Astrocyte (in vitro differentiated cells and primary cell): ENCODE results near the gene RSRC2.

ENCODE experiments used
- EZH2 ChIP-seq: IDR thresholded peaks from 2 replicates; pipeline ENCODE4 v1.6.1; 2012; ENCODE audit warnings: mild to moderate bottlenecking, low read length, inconsistent platforms; ENCODE audit not compliant: insufficient read depth
- TF ChIP-seq, protein P1 (sequence below): IDR thresholded peaks from 2 replicates; pipeline ENCODE4 v1.5.1; 2011; ENCODE audit warnings: low read depth, mild to moderate bottlenecking, inconsistent platforms, low read length, moderate library complexity; ENCODE audit not compliant: insufficient read depth

DNA sequence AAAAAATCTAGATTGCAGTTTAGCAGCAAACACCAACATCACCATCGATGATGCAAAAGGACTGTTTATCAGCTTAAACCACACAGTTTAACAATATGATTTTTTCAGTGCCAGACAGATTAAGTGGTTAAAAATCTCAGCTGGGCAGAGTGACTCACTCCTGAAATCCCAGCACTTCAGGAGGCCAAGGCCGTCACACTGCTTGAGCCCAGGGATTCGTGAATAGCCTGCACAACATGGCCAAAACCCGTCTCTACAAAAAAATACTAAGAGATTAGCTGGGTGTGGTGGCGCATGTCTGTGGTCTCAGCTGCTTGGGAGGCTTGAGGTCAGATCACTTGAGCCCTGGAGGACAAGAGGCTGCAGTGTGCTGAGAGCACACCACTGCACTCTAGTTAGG, 8.9 kb downstream of the RSRC2 start:
- TF ChIP-seq, protein P1, sequence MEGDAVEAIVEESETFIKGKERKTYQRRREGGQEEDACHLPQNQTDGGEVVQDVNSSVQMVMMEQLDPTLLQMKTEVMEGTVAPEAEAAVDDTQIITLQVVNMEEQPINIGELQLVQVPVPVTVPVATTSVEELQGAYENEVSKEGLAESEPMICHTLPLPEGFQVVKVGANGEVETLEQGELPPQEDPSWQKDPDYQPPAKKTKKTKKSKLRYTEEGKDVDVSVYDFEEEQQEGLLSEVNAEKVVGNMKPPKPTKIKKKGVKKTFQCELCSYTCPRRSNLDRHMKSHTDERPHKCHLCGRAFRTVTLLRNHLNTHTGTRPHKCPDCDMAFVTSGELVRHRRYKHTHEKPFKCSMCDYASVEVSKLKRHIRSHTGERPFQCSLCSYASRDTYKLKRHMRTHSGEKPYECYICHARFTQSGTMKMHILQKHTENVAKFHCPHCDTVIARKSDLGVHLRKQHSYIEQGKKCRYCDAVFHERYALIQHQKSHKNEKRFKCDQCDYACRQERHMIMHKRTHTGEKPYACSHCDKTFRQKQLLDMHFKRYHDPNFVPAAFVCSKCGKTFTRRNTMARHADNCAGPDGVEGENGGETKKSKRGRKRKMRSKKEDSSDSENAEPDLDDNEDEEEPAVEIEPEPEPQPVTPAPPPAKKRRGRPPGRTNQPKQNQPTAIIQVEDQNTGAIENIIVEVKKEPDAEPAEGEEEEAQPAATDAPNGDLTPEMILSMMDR = no peak
- no peak for TF ChIP-seq EZH2
